Endothelial cell of umbilical vein (primary cell): ENCODE data around the gene PSMA7.

Source experiments
- EZH2 ChIP-seq: IDR thresholded peaks from 2 replicates; pipeline ENCODE4 v1.6.1; 2012; ENCODE audit warnings: borderline replicate concordance, low read depth, mild to moderate bottlenecking, moderate library complexity, low read length, inconsistent platforms; ENCODE audit not compliant: severe bottlenecking
- JUN ChIP-seq: IDR thresholded peaks from 2 replicates; pipeline ENCODE4 v1.6.1; 2011; ENCODE audit warnings: borderline replicate concordance, low read depth; ENCODE audit not compliant: insufficient read length, insufficient read depth
- POLR2A ChIP-seq: IDR thresholded peaks from 2 replicates; pipeline ENCODE4 v1.6.1; 2012; ENCODE audit warnings: low read depth, mild to moderate bottlenecking, control low read depth, low read length
- POLR2AphosphoS5 ChIP-seq: IDR thresholded peaks from 2 replicates; pipeline ENCODE4 v1.6.1; 2012; ENCODE audit warnings: low read depth, mild to moderate bottlenecking, control low read depth, low read length, moderate library complexity; ENCODE audit not compliant: insufficient read depth
- TF ChIP-seq, protein P1 (sequence below), 2 donors: IDR thresholded peaks; 1 replicate in 1 of 2; 2 replicates in 1 of 2; pipeline ENCODE4 v1.5.1; 2011; ENCODE audit warnings: low read length in 2 of 2, mild to moderate bottlenecking in 2 of 2, moderate library complexity in 2 of 2, control low read depth in 1 of 2, inconsistent platforms in 1 of 2, low read depth in 1 of 2; ENCODE audit not compliant: insufficient read depth in 1 of 2; ENCODE audit errors: extremely low read depth in 1 of 2
- TF ChIP-seq, protein P2 (sequence below): IDR thresholded peaks from 2 replicates; pipeline ENCODE4 v1.6.1; 2011; ENCODE audit not compliant: insufficient read depth, insufficient read length

DNA sequence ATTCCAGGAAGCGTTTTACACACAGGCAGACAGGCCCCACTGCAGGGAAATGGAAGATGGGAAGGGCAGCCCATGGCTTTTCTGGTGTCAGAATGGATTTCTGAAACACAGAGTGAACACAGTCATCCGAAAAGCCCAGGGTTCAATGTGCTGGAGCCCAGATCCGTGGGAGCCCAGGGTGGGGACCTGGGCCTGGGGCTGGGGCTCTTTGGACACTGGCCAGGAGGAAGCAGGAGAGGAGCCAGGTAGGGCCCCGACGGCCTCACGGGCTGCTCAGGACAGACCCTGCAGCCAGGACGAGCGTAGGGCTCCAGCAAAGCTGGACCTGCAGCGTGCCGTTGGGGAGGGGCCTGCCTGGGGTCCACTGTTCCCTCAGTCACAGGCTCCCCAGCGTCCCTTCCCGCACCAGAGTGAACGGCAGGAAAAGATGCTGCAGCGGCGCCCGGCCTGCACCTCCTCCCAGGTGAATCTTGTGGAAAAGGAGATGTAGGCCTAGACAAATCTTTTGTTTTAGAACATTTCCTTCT lies 45.2 kb downstream of the PSMA7 start:
- TF ChIP-seq, protein P1, sequence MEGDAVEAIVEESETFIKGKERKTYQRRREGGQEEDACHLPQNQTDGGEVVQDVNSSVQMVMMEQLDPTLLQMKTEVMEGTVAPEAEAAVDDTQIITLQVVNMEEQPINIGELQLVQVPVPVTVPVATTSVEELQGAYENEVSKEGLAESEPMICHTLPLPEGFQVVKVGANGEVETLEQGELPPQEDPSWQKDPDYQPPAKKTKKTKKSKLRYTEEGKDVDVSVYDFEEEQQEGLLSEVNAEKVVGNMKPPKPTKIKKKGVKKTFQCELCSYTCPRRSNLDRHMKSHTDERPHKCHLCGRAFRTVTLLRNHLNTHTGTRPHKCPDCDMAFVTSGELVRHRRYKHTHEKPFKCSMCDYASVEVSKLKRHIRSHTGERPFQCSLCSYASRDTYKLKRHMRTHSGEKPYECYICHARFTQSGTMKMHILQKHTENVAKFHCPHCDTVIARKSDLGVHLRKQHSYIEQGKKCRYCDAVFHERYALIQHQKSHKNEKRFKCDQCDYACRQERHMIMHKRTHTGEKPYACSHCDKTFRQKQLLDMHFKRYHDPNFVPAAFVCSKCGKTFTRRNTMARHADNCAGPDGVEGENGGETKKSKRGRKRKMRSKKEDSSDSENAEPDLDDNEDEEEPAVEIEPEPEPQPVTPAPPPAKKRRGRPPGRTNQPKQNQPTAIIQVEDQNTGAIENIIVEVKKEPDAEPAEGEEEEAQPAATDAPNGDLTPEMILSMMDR (IDR thresholded peaks at IDR 0.05; ENCODE audit: extremely low read depth in 1 of 2, insufficient read depth in 1 of 2, low read depth in 1 of 2, low read length in 2 of 2) = no peak
- TF ChIP-seq POLR2AphosphoS5 (no peak), POLR2A (no peak), EZH2 (no peak), JUN (no peak)
- TF ChIP-seq, protein P2, sequence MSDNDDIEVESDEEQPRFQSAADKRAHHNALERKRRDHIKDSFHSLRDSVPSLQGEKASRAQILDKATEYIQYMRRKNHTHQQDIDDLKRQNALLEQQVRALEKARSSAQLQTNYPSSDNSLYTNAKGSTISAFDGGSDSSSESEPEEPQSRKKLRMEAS = no peak
